NCI-H345 treated with DMSO at 0.1 percent for 48 hours (cell line): Measurements from ENCODE around the gene SCAPER.
"Not testable (repeated sequence)": the region's sequence is repeated elsewhere in the genome, so short reads cannot be mapped to it uniquely, and the experiment has no call there.

Source experiments
- DNase-seq: peaks from one replicate; lab custom pipeline; 2025; ENCODE audit not compliant: unreplicated experiment; lab: John Stamatoyannopoulos, UW

SCAPER gene

DNA sequence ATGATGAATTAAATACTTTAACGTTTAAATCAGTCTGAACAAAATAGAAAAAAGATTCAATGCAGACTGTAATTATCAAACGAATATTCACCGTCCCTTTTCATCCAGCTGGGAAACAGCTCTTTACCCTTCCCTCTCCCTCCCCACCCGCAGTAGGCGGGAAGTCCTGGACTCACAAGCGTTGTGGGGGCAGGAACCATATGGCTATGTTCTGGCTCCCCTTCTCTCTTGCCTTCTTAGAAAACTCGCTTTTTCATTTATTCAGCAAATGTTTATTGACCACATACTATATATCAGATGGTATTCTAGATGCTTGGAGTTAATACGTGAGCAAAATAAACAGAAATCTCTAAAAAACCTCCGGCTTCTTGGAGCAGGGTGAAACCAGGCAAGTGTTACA is 715 bp upstream of the SCAPER start:
- no peak for DNase-seq

GRCh38 chr15:76904461-76905012 is 603 bp downstream of the SCAPER start:
- no peak for DNase-seq

DNA sequence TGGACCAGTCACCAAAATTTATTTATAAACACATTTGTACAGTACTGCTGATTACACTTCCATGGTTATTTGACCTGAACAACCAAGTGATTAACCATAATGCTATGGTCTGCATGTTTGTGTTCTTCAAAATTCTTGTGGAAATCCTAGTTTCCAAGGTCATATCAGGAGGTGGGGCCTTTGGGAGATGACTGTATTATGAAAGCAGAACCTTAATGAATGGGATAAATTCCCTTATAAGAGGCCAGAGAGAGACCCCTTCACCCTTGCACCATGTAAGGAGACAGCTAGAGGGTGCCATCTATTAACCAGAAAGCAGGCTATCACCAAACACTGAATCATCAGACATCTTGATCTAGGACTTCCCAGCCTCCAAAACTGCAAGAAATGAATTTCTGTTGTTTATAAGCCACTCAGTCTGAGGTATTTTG is 1.9 kb downstream of the SCAPER start:
- no peak for DNase-seq

- DNase-seq: no peak
Observed at GRCh38 chr15:76901965-76902364, 3.2 kb downstream of the SCAPER start.

- not testable (repeated sequence) for DNase-seq
Observed at GRCh38 chr15:76899931-76900310, 5.2 kb downstream of the SCAPER start.

- not testable (repeated sequence) for DNase-seq
Observed at GRCh38 chr15:76899176-76899930, 5.8 kb downstream of the SCAPER start.

DNA sequence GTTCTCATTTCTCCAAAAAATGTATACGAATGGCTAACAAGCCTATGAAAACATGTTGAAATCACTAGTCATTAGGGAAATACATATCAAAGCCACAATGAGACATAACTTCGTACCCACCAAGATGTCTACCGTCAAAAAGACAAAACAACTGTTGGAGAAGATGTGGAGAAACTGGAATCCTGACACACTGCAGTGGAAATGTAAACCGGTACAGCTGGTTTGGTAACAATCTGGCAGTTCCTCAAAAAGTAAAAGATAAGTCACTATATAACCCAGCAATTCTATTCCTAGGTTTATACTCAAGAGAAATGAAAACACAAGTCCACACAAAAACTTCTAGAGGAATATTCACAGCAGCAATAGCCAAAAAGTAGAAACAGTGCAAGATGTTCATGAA is 7.0 kb downstream of the SCAPER start:
- no peak for DNase-seq

GRCh38 chr15:76894174-76894573 is 11.0 kb downstream of the SCAPER start:
- DNase-seq: no peak

DNA sequence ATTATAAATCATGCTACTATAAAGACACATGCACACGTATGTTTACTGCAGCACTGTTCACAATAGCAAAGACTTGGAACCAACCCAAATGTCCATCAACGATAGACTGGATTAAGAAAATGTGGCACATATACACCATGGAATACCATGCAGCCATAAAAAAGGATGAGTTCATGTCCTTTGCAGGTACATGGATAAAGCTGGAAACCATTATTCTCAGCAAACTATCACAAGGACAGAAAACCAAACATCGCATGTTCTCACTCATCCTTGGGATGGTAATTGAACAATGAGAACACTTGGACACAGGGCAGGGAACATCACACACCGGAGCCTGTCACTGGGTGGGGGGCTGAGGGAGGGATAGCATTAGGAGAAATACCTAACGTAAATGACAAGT is 12.3 kb downstream of the SCAPER start:
- DNase-seq: not testable (repeated sequence)

- DNase-seq: not testable (repeated sequence)
Observed at GRCh38 chr15:76887280-76888141, 17.6 kb downstream of the SCAPER start.

GRCh38 chr15:76885212-76885611 is 19.9 kb downstream of the SCAPER start:
- no peak for DNase-seq

GRCh38 chr15:76875911-76876310 is 29.2 kb downstream of the SCAPER start:
- no peak for DNase-seq

GRCh38 chr15:76873066-76873465 is 32.1 kb downstream of the SCAPER start:
- DNase-seq: not testable (repeated sequence)

DNA sequence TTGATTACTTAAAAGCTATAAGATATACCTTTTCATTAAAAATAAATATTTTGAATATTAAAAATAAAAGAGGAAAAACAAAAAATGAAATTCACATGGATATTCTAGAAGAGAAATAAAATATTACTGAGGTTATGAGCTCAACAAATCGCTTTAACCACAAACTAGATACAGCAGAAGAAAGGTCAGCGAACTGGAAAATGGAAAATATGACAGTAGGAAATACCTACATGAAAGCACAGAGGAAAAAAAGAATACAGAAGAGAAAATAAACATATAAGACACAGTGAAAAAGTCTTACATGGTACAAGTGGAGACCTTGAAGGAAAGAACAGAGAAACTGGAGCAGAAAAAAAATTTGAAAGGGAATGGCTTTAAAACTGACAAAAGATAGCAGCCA is 33.2 kb downstream of the SCAPER start:
- DNase-seq: no peak

DNA sequence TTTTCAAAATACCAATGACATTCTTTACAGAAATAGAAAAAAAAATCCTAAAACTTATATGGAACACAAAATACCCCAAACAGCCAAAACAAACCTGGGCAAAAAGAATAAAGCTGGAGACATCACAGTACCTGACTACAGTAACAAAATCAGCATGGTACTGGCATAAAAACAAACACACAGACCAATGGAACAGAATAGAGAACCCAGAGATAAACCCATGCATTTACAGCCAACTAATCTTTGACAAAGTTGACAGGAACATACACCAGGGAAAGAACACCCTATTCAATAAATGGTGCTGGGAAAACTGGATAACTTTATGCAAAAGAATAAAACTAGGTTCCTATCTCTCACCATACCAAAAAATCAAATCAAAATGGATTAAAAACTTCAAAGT is 36.4 kb downstream of the SCAPER start:
- no peak for DNase-seq

DNA sequence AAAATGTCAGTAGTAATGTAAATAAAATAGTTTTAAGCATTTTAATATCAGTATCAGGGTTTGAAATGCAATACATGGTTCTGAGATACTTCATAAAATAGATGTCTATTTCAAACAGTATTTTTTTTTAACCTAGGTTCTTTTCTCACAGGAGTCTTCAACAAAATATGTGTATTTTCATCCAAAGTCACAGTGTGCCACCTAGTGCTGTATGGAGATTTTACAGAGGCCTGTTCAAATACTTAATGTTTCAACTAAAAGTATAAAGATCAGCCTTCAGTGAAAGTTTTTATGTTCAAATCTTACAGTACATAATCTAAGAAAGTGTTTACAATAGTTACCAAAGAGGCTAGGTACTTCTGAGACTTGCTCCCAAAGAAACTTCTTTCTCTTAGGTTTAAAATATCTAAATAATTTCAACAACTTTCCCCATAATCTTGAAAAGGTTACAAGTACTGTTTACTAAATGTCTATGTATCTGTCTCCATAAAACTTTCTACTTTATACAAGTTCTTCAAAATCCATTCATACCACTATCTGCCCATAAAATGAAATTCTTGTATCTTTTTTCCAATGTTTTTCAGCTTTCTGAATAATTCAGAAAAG is 38.3 kb downstream of the SCAPER start:
- DNase-seq: no peak

- no peak for DNase-seq
Observed at GRCh38 chr15:76866008-76866407, 39.1 kb downstream of the SCAPER start.

DNA sequence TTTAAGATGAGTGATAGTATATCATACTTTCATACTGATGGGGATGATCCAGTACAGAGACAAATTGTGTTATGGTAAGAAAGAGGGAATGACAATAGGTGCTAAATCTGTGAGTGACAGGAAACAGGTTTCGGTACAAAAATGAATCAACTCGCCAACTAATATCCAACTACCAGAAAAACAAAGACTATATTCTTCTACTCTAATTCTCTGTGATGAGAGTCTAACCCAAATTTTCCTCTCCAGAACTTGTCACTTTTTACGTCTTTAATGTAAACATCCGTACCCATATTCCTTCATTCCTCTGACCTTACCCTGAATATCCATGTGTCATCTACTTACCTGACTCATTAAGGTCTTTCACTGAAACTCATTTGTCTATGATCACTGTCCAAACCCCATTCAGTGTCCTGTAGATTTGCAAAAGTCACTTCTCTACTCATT is 39.6 kb downstream of the SCAPER start:
- no peak for DNase-seq

- no peak for DNase-seq
Observed at GRCh38 chr15:76864586-76864985, 40.6 kb downstream of the SCAPER start.

DNA sequence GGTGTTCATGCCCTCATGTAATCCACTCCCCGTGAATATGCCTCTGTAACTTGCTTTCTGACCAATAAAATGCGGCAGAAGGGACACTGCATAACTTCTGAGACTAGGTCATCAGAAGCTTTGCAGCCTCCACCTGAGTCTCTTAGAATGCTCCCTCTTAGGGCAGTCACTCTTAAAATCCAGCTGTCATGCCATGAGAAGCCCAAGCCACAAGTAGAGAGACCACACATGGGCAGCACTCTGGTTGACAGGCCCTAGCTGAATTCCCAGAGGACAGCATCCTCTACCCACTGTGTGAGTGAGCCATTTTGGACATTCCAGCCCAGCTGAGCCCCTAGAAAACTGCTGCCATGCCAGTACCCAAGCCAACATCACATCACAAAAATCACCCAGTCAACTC is 41.4 kb downstream of the SCAPER start:
- no peak for DNase-seq

DNA sequence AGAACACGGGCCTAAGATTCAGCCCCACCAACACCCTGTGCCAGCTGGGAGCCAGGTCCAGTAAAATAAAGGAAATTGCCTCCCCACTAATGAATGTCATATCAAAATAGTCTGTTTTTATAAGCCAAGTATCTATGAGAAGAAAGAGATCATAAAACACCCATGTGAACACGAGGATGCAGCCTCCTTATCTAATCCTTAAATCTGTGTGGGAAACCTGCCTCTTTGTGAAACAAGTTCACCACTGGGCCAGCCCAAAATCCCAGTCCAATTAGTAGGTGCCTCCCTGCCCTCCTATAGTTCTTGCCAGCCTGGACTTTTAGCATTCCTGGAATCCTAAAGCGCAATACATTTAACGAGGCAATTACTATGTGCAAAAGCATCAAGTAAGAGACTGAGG is 42.0 kb downstream of the SCAPER start:
- no peak for DNase-seq
